Mesendoderm (in vitro differentiated cells): ENCODE measurements around the gene SHLD1.

Experiments used
- DNase-seq: peaks from one replicate; pipeline ENCODE4 v3.0.0; 2013
- H2AK5ac ChIP-seq: 2 replicates; pipeline ENCODE4 v1.6.1; 2013; ENCODE audit warnings: low read length, inconsistent platforms
- H2BK120ac ChIP-seq: 2 replicates; pipeline ENCODE4 v1.6.1; 2013; ENCODE audit warnings: low read depth, mild to moderate bottlenecking, low read length, moderate library complexity, mixed read lengths
- H2BK15ac ChIP-seq: replicated peaks from 2 replicates; pipeline ENCODE4 v1.6.1; 2013; ENCODE audit warnings: low read depth, mild to moderate bottlenecking, moderate library complexity
- H2BK5ac ChIP-seq: 2 replicates; pipeline ENCODE4 v1.6.1; 2013; ENCODE audit warnings: low read length, inconsistent platforms
- H3K18ac ChIP-seq: 2 replicates; pipeline ENCODE4 v1.6.1; 2013; ENCODE audit warnings: mild to moderate bottlenecking, low read length, mixed read lengths
- H3K23ac ChIP-seq: one replicate; pipeline ENCODE4 v1.6.1; 2013; ENCODE audit warnings: low read length
- H3K27ac ChIP-seq: 2 replicates; pipeline ENCODE4 v1.5.1; 2013; ENCODE audit warnings: low read depth, mild to moderate bottlenecking, inconsistent platforms, low read length, moderate library complexity
- H3K27me3 ChIP-seq: 2 replicates; pipeline ENCODE4 v1.6.1; 2013; ENCODE audit warnings: low read length, control low read depth, mild to moderate bottlenecking, inconsistent platforms; ENCODE audit not compliant: insufficient read depth, poor library complexity
- H3K36me3 ChIP-seq: 2 replicates; pipeline ENCODE4 v1.6.1; 2013; ENCODE audit warnings: low read length, inconsistent platforms; ENCODE audit not compliant: control insufficient read depth, insufficient read depth
- H3K4ac ChIP-seq: one replicate; pipeline ENCODE4 v1.6.1; 2013; ENCODE audit warnings: low read depth, mild to moderate bottlenecking, low read length, moderate library complexity
- H3K4me1 ChIP-seq: 2 replicates; pipeline ENCODE4 v1.6.1; 2013; ENCODE audit warnings: low read depth, low read length, inconsistent platforms; ENCODE audit not compliant: control insufficient read depth
- H3K4me2 ChIP-seq: 2 replicates; pipeline ENCODE4 v1.6.1; 2013; ENCODE audit warnings: low read length
- H3K4me3 ChIP-seq: 2 replicates; pipeline ENCODE4 v1.5.1; 2013; ENCODE audit warnings: mild to moderate bottlenecking, low read length
- H3K56ac ChIP-seq: one replicate; pipeline ENCODE4 v1.6.1; 2013; ENCODE audit warnings: low read length
- H3K79me1 ChIP-seq: 2 replicates; pipeline ENCODE4 v1.6.1; 2013; ENCODE audit warnings: low read length, inconsistent platforms
- H3K79me2 ChIP-seq: 2 replicates; pipeline ENCODE4 v1.6.1; 2013; ENCODE audit warnings: mild to moderate bottlenecking, low read length; ENCODE audit not compliant: control insufficient read depth, insufficient read depth
- H3K9ac ChIP-seq: 2 replicates; pipeline ENCODE4 v1.6.1; 2013; ENCODE audit warnings: low read length, inconsistent platforms
- H4K5ac ChIP-seq: one replicate; pipeline ENCODE4 v1.6.1; 2013; ENCODE audit warnings: low read length
- H4K8ac ChIP-seq: one replicate; pipeline ENCODE4 v1.6.1; 2013; ENCODE audit warnings: low read depth, mild to moderate bottlenecking, control low read depth, low read length, moderate library complexity
- WGBS: extraction: QIAGEN DNeasy Blood & Tissue Kit; methylation state at CpG from one replicate; pipeline ENCODE4 v1.1.7; 2013; ENCODE audit warnings: low lambda C conversion rate, missing lambda C conversion rate; ENCODE audit not compliant: insufficient coverage; ENCODE audit errors: extremely low coverage; 5-methylcytosine and 5-hydroxymethylcytosine counted together

SHLD1 gene

GRCh38 chr20:5785146-5785545, 34.9 kb downstream of the SHLD1 start:
- H3K79me1 ChIP-seq = no peaks in the 10 kb centered on the region
- no peaks in the 10 kb centered on the region for H3K36me3 ChIP-seq
- H2BK120ac ChIP-seq = no peak overlapping the region
- H3K18ac ChIP-seq = no peak overlapping the region
- no peaks in the 10 kb centered on the region for H3K27me3 ChIP-seq
- WGBS = no CpG with 5 or more reads among the region's 5 CpGs
- no peaks in the 10 kb centered on the region for H3K79me2 ChIP-seq
- H3K56ac ChIP-seq = no peak overlapping the region
- H3K4me2 ChIP-seq = no peak overlapping the region
- no peak overlapping the region for H4K5ac ChIP-seq
- no peak overlapping the region for H3K9ac ChIP-seq
- DNase-seq = no peak
- H3K4me1 ChIP-seq = no peaks in the 10 kb centered on the region
- no peak overlapping the region for H2AK5ac ChIP-seq
- H2BK15ac ChIP-seq = no peak overlapping the region
- no peak overlapping the region for H3K23ac ChIP-seq
- no peak overlapping the region for H2BK5ac ChIP-seq
- H4K8ac ChIP-seq = no peak overlapping the region
- no peak overlapping the region for H3K4me3 ChIP-seq
- H3K27ac ChIP-seq = no peak overlapping the region
- H3K4ac ChIP-seq = no peak overlapping the region

- Histone ChIP-seq H3K9ac (no peak overlapping the region), H3K4me1 (no peaks in the 10 kb centered on the region)
- DNase-seq = no peak
Measured at GRCh38 chr20:5786930-5787795, 37.0 kb downstream of the SHLD1 start.

GRCh38 chr20:5787796-5788165, 37.6 kb downstream of the SHLD1 start:
- Histone ChIP-seq H3K79me1 (no peaks in the 10 kb centered on the region), H3K27ac (no peak overlapping the region), H4K8ac (no peak overlapping the region), H2AK5ac (no peak overlapping the region), H3K4me3 (no peak overlapping the region), H3K9ac (no peak overlapping the region), H3K36me3 (no peaks in the 10 kb centered on the region), H3K27me3 (no peaks in the 10 kb centered on the region), H2BK5ac (no peak overlapping the region), H3K79me2 (no peaks in the 10 kb centered on the region), H4K5ac (no peak overlapping the region), H3K4me1 (no peaks in the 10 kb centered on the region), H3K4ac (no peak overlapping the region), H3K4me2 (no peak overlapping the region), H3K23ac (no peak overlapping the region), H3K18ac (no peak overlapping the region), H2BK120ac (no peak overlapping the region), H2BK15ac (no peak overlapping the region), H3K56ac (no peak overlapping the region)
- DNase-seq = no peak

More at GRCh38 chr20:5786930-5787795, 37.0 kb downstream of the SHLD1 start:
- no peak overlapping the region for H2BK120ac ChIP-seq
- no peak overlapping the region for H3K56ac ChIP-seq
- no peak overlapping the region for H2BK5ac ChIP-seq
- H3K4me3 ChIP-seq = no peak overlapping the region
- no peak overlapping the region for H2BK15ac ChIP-seq
- WGBS = no CpG with 5 or more reads among the region's 2 CpGs
- no peaks in the 10 kb centered on the region for H3K36me3 ChIP-seq
- no peak overlapping the region for H3K4me2 ChIP-seq
- no peak overlapping the region for H2AK5ac ChIP-seq
- H3K4ac ChIP-seq = no peak overlapping the region
- no peak overlapping the region for H4K5ac ChIP-seq
- H4K8ac ChIP-seq = no peak overlapping the region
- no peak overlapping the region for H3K18ac ChIP-seq
- H3K23ac ChIP-seq = no peak overlapping the region
- H3K79me1 ChIP-seq = no peaks in the 10 kb centered on the region
- no peaks in the 10 kb centered on the region for H3K79me2 ChIP-seq
- no peaks in the 10 kb centered on the region for H3K27me3 ChIP-seq
- no peak overlapping the region for H3K27ac ChIP-seq

- Histone ChIP-seq H3K23ac (no peak overlapping the region), H2BK120ac (no peak overlapping the region), H3K4me2 (no peak overlapping the region), H3K4ac (no peak overlapping the region), H3K4me1 (no peaks in the 10 kb centered on the region), H2AK5ac (no peak overlapping the region), H3K4me3 (no peak overlapping the region), H3K27ac (no peak overlapping the region), H3K27me3 (no peaks in the 10 kb centered on the region), H3K56ac (no peak overlapping the region), H4K8ac (no peak overlapping the region), H3K79me2 (no peaks in the 10 kb centered on the region), H3K79me1 (no peaks in the 10 kb centered on the region), H2BK15ac (no peak overlapping the region), H4K5ac (no peak overlapping the region), H3K9ac (no peak overlapping the region), H2BK5ac (no peak overlapping the region), H3K36me3 (no peaks in the 10 kb centered on the region), H3K18ac (no peak overlapping the region)
- peak; percentile 87 for DNase-seq
- no CpG with 5 or more reads among the region's 3 CpGs for WGBS
Measured at GRCh38 chr20:5788385-5788895, 38.2 kb downstream of the SHLD1 start.

DNA sequence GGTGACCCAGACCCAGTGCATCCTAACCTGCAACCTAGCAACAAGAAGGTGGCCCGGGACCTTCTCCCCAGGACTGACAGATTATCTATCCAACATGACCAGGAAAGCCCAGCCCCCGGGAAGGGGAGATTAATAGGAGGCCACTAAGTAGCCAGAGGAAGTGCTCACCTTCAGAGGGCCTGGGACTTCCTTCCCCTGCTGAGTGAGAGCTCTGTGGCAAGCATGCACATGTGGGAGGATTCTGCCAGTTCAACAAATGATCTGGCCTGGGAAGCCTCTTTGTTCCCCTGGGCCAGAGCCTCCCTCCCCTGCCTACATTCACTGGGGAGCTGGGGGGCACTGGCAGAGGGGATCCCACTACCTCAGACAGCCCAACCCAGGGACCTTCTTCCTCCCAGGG, 39.6 kb downstream of the SHLD1 start:
- H4K5ac ChIP-seq = no peak overlapping the region
- H4K8ac ChIP-seq = no peak overlapping the region
- no CpG with 5 or more reads among the region's 2 CpGs for WGBS
- H3K79me1 ChIP-seq = no peaks in the 10 kb centered on the region
- no peak overlapping the region for H2BK15ac ChIP-seq
- H3K23ac ChIP-seq = no peak overlapping the region
- no peak overlapping the region for H2BK120ac ChIP-seq
- no peak overlapping the region for H3K18ac ChIP-seq
- no peak overlapping the region for H2AK5ac ChIP-seq
- DNase-seq = no peak
- H3K36me3 ChIP-seq = no peaks in the 10 kb centered on the region
- no peaks in the 10 kb centered on the region for H3K79me2 ChIP-seq
- H3K56ac ChIP-seq = no peak overlapping the region
- H3K4me1 ChIP-seq = no peaks in the 10 kb centered on the region
- H3K4me2 ChIP-seq = no peak overlapping the region
- no peak overlapping the region for H3K4me3 ChIP-seq
- H2BK5ac ChIP-seq = no peak overlapping the region
- no peak overlapping the region for H3K4ac ChIP-seq
- no peak overlapping the region for H3K27ac ChIP-seq
- no peak overlapping the region for H3K9ac ChIP-seq
- no peaks in the 10 kb centered on the region for H3K27me3 ChIP-seq

DNA sequence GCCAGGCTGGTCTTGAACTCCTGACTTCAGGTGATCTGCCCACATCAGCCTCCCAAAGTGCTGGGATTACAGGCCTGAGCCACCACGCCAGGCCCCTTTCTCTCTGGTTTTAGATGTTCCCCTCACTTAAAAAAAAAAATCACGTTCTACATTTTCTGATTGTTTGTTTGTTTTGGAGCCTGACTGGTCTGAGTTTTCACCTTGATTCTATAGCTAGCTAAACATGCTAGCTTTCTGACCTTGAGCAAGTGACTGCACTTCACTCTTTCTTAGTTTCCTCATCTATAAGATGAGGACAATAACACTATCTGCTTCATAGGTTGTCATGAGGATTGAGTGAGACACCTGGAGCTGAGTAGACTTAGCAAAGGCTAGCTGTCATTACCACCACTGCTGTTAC, 43.7 kb downstream of the SHLD1 start:
- H2BK15ac ChIP-seq = no peak overlapping the region
- H3K79me2 ChIP-seq = no peaks in the 10 kb centered on the region
- DNase-seq = no peak
- no CpG with 5 or more reads among the region's 2 CpGs for WGBS
- no peaks in the 10 kb centered on the region for H3K36me3 ChIP-seq
- no peaks in the 10 kb centered on the region for H3K27me3 ChIP-seq
- H3K4me3 ChIP-seq = no peak overlapping the region
- no peak overlapping the region for H3K23ac ChIP-seq
- no peak overlapping the region for H3K27ac ChIP-seq
- H3K4ac ChIP-seq = no peak overlapping the region
- no peak overlapping the region for H3K4me2 ChIP-seq
- no peaks in the 10 kb centered on the region for H3K4me1 ChIP-seq
- no peak overlapping the region for H4K5ac ChIP-seq
- no peaks in the 10 kb centered on the region for H3K79me1 ChIP-seq
- no peak overlapping the region for H2BK120ac ChIP-seq
- H4K8ac ChIP-seq = no peak overlapping the region
- H3K9ac ChIP-seq = no peak overlapping the region
- H3K18ac ChIP-seq = no peak overlapping the region
- H3K56ac ChIP-seq = no peak overlapping the region
- H2BK5ac ChIP-seq = no peak overlapping the region
- no peak overlapping the region for H2AK5ac ChIP-seq
